Breast epithelium (tissue), 4 donors: ENCODE measurements around the gene MAST4. TPM values are rescaled to one million over a fixed set of nuclear protein-coding genes. Genes with fewer than 3 reads are reported as not detected.

ENCODE experiments used
- DNase-seq, 2 donors: peaks; one replicate each; pipeline ENCODE4 v3.0.0-alpha.2; 2019; ENCODE audit warnings: low spot score in 2 of 2
- H3K27ac ChIP-seq, 2 donors: fragments of 200-600 bp; sonication (generic) in 1 of 2; one replicate each; pipeline ENCODE4 v1.5.1; 2016 to 2019; ENCODE audit warnings: mild to moderate bottlenecking in 1 of 2
- H3K27me3 ChIP-seq, 2 donors: fragments of 200-600 bp; sonication (generic) in 1 of 2; one replicate each; pipeline versions ENCODE4 v1.5.1 to v1.6.0; 2017 to 2019; ENCODE audit warnings: control low read depth in 1 of 2, mild to moderate bottlenecking in 1 of 2
- H3K36me3 ChIP-seq: fragments of 200-600 bp; one replicate; pipeline ENCODE4 v1.5.1; 2019
- H3K4me1 ChIP-seq, 2 donors: fragments of 200-600 bp; sonication (generic); one replicate each; pipeline ENCODE4 v1.5.1; 2016 to 2019; ENCODE audit warnings: control low read depth in 1 of 2
- H3K4me3 ChIP-seq, 3 donors: fragments of 200-600 bp; sonication (generic); 1 replicate in 2 of 3; 2 replicates in 1 of 3; pipeline ENCODE4 v1.5.1; 2016 to 2019; ENCODE audit warnings: mild to moderate bottlenecking in 3 of 3, moderate library complexity in 2 of 3
- H3K9me3 ChIP-seq, 2 donors: fragments of 200-600 bp; sonication (generic) in 1 of 2; one replicate each; pipeline ENCODE4 v1.5.1; 2016 to 2019; ENCODE audit warnings: control low read depth in 1 of 2
- POLR2A ChIP-seq: fragments of 450-650 bp; IDR thresholded peaks from one replicate; pipeline ENCODE4 v1.6.1; 2016; ENCODE audit warnings: antibody characterized with exemption, mild to moderate bottlenecking, moderate library complexity
- POLR2AphosphoS5 ChIP-seq, 3 donors: sonication (generic); formaldehyde crosslinking; IDR thresholded peaks; one replicate each; pipeline ENCODE4 v1.6.1; 2017; ENCODE audit warnings: antibody characterized with exemption in 3 of 3
- intact Hi-C: fragments of 100-400 bp; cut with DNase I; formaldehyde crosslinking; loops from one replicate; pipeline ENCODE4 v1.15.1; 2023; ENCODE audit warnings: low total_unique reads
- total RNA-seq, 3 donors: library from RNA; depleted of rRNA; stranded (reverse); fragments of >200 nt; gene quantifications; one replicate each; pipeline ENCODE4 v1.1.0, GENCODE V29; 2016
- TF ChIP-seq, protein P1 (sequence below), 3 donors: fragments of 450-650 bp; IDR thresholded peaks; one replicate each; pipeline ENCODE4 v1.5.1; 2016 to 2017; ENCODE audit warnings: antibody characterized with exemption in 3 of 3, mild to moderate bottlenecking in 3 of 3, moderate library complexity in 3 of 3

Gene MAST4
- total RNA-seq, 3 donors from 2014 or later = 28.0 to 61.5 (median 50.1) TPM

DNA sequence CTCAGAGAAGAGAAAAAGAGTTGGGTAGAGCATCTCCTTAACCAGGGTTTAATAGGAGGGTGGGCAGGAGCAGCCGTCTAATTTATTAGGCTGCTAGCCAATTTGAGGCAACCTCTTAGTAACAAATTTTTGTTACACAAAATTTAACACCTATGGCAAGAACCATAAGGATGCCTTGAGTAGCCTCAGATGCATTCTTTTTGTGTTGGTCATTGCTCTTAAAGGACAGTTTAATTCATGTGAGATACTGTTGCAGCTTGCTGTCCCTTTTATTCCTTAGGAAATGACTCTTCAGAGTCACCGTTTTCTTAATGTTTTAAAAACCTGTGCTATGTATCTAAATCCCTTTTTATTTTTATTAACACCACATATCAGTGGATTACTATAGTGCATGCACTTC, 255.1 kb downstream of the MAST4 start:
- Histone ChIP-seq H3K27ac (no peak overlapping the region), H3K4me1 (no peaks in the 10 kb centered on the region), H3K27me3 (no peaks in the 10 kb centered on the region), H3K9me3 (no peaks in the 10 kb centered on the region), H3K4me3 (no peak overlapping the region), H3K36me3 (no peaks in the 10 kb centered on the region)
- intact Hi-C loops = no loop called here
- DNase-seq = no peak
- no peak for TF ChIP-seq POLR2AphosphoS5 (IDR thresholded peaks at IDR 0.05)
- TF ChIP-seq, protein P1, sequence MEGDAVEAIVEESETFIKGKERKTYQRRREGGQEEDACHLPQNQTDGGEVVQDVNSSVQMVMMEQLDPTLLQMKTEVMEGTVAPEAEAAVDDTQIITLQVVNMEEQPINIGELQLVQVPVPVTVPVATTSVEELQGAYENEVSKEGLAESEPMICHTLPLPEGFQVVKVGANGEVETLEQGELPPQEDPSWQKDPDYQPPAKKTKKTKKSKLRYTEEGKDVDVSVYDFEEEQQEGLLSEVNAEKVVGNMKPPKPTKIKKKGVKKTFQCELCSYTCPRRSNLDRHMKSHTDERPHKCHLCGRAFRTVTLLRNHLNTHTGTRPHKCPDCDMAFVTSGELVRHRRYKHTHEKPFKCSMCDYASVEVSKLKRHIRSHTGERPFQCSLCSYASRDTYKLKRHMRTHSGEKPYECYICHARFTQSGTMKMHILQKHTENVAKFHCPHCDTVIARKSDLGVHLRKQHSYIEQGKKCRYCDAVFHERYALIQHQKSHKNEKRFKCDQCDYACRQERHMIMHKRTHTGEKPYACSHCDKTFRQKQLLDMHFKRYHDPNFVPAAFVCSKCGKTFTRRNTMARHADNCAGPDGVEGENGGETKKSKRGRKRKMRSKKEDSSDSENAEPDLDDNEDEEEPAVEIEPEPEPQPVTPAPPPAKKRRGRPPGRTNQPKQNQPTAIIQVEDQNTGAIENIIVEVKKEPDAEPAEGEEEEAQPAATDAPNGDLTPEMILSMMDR (IDR thresholded peaks at IDR 0.05) = no peak

- no peak for DNase-seq
- Histone ChIP-seq H3K36me3 (no peaks in the 10 kb centered on the region), H3K27me3 (no peaks in the 10 kb centered on the region), H3K9me3 (no peaks in the 10 kb centered on the region), H3K27ac (no peak overlapping the region), H3K4me3 (no peak overlapping the region), H3K4me1 (no peaks in the 10 kb centered on the region)
- TF ChIP-seq, protein P1 (IDR thresholded peaks at IDR 0.05) = no peak
- TF ChIP-seq POLR2AphosphoS5 (IDR thresholded peaks at IDR 0.05) = no peak
- TF ChIP-seq POLR2A = no peak
- intact Hi-C loops = no loop called here
Observed at GRCh38 chr5:66854416-66854815, 258.2 kb downstream of the MAST4 start.

- Histone ChIP-seq H3K4me1 (no peaks in the 10 kb centered on the region), H3K27ac (no peak overlapping the region), H3K36me3 (no peaks in the 10 kb centered on the region), H3K27me3 (no peaks in the 10 kb centered on the region), H3K9me3 (no peaks in the 10 kb centered on the region), H3K4me3 (no peak overlapping the region)
- intact Hi-C loops = no loop called here
- DNase-seq = no peak
- TF ChIP-seq, protein P1 (IDR thresholded peaks at IDR 0.05) = no peak
- no peak for TF ChIP-seq POLR2A
- no peak for TF ChIP-seq POLR2AphosphoS5 (IDR thresholded peaks at IDR 0.05)
Observed at GRCh38 chr5:66856041-66856805, 260.0 kb downstream of the MAST4 start.

- H3K4me1 ChIP-seq = no peaks in the 10 kb centered on the region
- intact Hi-C loops = no loop called here
- no peak for DNase-seq
- TF ChIP-seq, protein P1 (IDR thresholded peaks at IDR 0.05) = no peak
- TF ChIP-seq POLR2A (no peak), POLR2AphosphoS5 (IDR thresholded peaks at IDR 0.05) (no peak)
- no peak overlapping the region for H3K4me3 ChIP-seq
- H3K9me3 ChIP-seq = no peaks in the 10 kb centered on the region
- H3K27ac ChIP-seq = no peak overlapping the region
- H3K36me3 ChIP-seq = no peaks in the 10 kb centered on the region
- no peaks in the 10 kb centered on the region for H3K27me3 ChIP-seq
Observed at GRCh38 chr5:66859526-66859925, 263.3 kb downstream of the MAST4 start.

DNA sequence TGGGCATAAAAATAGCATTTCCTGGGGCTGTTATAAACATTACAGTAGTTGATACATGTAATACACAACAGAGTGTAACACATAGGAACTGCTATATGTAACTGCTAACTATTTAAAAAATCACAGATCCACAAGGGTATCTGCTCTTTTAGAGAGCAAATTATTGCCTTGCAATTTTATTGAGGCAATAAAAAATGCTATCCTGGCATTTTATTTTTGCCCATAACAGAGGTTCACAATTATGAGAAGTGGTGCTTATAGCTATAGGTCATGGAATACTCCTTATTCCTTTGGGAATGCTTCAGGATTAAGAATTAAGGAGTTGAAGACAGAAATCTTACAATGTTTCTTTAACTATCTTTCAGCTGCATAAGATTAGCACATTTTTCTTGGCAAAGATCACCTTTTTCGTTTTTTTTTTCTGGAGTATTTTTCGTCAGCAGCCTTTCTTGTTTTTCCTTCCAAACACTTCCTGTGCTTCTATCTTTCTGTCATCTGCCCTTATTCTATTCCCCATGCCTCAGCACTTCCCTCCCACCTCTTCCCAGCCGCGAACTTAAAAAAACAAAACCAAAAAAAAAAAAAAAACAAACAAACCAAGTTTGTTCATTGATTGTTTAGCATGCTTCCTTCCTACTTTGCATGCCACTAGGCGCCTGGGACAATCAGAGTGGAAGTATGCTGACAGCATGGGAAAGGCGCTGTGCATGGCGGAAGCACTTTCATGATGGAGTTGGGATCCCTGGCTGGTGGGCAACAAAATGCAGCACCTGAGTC, 264.2 kb downstream of the MAST4 start:
- Histone ChIP-seq H3K36me3 (no peaks in the 10 kb centered on the region), H3K9me3 (no peaks in the 10 kb centered on the region), H3K4me1 (no peaks in the 10 kb centered on the region), H3K27me3 (no peaks in the 10 kb centered on the region), H3K27ac (no peak overlapping the region), H3K4me3 (no peak overlapping the region)
- no peak for DNase-seq
- intact Hi-C loops = no loop called here
- TF ChIP-seq POLR2A (no peak), POLR2AphosphoS5 (IDR thresholded peaks at IDR 0.05) (no peak)
